ENCODE data around the gene CCDC186.

CCDC186 gene

DNA sequence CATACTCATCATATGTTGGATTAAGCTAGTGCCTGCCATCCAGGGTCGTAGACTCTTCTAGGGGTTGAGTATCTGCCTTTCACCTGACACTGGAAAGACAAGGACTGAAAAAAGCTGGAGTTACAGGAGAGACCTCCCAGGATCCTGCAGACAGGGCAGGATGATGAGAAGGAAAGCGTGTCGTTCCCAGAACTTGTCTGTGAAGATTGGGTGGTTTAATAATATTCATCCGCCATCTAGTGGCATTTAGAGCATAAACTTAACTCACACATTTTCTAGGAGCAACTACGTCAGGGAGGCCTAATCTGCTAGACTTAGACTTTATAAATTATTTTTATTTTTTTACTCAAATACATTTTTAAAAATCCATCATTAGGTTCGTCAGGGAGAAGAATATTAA lies 70.7 kb downstream of the CCDC186 start:
- peak; percentile 52 for DNase-seq

DNA sequence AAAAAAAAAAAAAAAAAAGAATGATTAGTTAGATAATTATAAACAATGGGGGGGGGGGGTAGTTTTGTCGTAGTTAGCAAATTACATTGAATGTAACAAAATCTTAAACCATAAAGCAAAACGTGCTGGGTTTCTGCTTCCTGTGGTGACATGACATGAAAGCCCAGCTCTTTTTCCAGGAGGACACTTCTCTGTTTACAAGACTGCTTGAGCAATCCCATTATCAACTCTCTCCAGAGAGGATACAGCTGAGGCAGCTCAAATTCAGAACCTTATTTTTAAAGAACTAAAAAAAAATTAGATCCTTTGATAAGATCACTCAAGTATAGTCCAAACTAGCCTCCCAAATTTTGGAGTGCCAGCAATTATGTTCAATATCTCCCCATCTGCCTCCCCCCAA lies 71.7 kb downstream of the CCDC186 start:
- DNase-seq, result no peak

DNA sequence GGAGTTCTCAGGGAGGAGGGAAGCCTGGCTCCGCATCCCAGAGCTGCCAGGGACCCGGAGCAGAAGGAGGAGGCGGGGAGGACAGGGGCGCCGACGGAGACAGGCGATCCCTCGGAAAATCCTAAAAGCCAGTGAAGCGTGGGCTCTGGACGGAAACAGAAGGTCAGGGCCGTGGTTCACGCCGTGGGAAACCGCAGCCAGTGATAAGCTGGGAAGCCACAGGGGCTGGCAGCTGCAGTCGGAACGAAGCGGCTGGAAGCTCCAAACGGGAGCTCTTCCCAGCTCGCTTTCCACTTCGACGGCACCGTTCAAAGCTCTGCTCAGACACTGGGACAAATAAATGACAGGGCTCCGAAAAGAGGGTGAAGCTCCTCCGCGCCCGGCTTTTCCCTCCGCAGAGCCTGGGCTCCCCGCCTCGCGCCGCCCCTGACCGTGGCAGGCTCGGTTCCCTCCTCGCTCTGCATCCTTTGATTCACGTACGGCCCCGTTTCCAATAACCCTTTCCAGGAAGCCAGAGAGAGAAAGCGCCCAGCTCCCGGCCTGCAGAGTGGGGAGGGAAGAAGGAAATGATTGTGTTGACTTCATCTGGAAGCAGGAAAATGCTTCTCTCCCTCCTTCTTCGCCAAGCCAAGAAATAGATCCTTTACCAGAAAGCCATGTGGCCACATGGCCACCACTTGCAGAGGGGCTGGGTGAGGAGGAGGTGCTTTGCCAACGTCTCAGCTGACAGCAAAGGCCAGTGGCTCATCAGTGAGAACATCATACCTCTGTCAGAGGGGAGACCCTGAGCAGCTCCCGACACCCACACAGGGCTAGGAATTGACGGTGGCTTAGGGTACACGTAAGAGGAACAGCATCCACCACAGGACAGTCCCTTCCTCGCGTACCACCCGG lies 72.9 kb downstream of the CCDC186 start:
- peak; percentile 35 for DNase-seq

DNA sequence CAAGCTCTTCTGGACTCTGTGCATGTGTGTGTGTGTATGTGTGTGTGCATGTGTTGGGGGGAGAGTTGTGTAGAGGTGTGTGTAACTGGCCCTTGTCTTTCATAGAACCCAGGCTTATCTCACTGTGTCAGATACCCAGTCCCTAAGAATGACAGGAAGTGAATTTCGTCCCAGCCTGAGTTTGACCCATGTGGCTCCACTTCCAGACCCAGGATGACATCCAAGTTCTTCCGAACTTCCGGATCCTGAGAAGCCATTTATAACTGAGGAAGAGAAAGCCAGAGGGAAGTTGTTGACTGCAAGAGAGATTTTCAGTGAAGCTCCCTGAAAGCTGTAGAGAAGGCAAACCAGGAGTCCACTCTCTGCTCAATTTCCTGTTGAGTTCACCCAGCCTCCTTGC lies 77.1 kb downstream of the CCDC186 start:
- no peak for DNase-seq

DNA sequence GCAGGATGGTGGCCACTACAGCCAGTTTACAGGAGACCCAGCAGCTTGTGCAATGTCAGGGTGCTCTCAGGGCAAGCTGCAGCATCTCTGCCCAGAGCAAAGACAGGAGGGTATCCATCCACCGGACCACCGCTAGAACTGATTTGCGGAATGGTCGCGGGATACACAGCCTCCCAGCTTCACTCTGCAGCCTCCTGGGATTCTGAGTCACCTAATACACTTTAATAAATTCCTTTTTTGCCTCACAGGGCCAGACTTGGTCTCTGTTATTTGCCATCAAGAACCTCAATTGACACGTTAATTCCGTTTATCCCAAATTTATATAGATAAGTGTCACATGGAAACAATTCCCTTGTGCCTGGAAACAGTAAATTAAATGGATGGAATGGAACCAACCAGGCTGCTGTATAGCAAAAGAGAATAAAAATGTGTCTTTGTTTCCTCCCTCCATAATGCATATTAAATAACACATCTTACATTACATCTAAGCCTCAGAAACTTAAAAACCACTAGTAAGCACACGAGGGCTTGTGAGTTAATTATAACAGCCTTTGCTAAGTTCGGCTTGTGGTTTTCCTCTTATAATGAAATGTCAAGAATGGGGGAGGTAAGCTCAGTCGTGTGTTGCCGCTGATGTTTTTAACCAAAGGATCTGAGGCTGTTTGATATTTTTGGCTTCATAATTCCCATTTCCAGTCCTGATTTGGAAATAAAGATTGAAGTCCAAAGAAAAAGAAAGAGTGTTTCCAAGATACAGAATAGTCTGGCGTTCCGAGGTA lies 78.3 kb downstream of the CCDC186 start:
- no peak for DNase-seq

DNA sequence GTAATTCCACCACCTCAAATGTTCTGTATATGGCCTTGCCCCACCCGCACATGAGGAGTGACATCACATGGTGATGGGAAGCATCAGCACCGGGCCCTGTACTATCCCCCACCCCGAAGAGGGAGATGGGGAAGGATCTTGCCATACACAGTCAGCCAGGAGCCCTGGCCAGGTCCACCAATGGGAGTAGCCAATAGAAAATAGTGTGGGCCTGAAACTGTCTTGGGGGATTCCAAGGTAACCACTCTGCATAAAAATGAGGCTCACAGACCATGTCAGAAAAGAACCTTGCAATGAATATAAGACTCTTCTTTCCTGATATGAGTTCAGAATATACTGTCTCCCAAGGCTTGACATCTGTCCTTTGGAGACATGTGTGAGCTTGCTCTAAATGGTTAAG lies 79.2 kb downstream of the CCDC186 start:
- no peak for DNase-seq

DNA sequence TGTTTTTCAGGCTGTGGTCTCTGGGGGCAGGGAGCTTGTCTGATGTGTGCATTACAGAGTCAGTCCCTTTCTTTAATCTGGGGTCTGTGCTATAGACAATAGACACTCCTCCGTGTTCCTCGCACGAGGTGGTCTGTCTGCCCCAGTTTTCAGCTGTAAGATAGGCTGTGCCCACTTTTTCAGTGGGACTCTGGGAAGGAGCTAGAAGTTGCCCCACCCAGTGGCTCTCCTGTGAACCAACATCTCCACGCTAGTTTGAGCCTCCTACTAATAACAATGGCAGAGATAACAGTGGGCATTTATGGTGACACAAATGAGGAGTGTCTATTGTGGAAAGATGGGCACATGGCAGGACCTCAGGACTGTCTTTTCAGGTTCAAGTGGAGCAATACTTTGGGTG lies 86.3 kb downstream of the CCDC186 start:
- DNase-seq, result no peak

DNA sequence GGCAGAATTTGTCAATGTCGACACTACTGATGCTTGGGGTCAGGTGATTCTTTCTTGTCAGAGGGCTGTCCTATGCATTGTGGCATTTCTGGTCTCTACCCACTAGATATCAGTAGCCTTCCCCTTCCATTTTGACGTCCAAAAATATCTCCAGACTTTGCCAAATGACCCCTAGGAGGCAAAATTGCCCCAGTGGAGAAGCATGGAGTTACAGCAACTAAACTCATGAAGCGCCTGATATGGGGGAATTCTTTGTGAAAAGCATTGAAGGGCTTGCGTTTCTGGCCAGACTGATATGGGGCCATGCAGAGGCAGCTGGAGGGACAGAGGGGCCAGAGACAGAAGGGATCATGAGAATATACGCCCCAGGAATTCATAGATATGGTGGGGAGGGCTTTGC lies 86.7 kb downstream of the CCDC186 start:
- DNase-seq, result no peak

DNA sequence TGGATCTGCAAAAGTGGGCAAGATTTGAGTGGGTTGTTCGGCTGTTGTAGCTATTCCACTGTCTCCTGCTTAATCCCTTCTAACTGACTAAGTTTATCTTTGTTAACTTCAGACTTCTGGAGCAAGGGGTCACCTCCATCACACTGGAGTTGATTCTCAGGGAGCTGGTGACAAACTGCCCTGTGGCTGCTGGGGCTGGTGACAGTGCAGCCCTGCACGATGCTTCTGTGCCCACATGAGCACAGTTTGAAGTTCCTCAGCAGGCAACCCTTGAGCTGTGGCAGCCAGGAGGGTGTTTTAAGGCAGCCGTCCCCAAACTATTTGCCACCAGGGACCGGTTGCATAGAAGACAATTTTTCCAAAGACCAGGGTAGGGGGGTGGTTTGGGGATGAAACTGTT lies 89.8 kb downstream of the CCDC186 start:
- DNase-seq, result no peak

DNA sequence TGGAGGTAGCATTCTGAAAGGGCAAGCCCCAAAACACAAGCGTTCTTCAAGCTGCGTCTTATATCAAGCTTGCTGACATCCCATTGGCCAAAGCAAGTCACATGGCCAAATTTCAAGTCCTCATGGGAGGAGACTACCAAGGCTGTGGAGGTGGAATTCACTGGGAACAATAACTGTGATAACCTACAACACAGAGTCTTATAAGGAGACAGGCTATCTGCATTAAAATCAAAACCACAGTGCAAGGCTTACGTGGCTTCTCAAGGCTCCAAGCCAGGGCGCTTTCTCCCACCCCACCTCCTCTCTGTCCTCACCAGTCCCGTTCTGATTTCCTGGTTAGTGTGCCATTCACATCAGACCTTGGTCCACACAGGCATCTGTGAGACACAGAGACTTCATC lies 91.0 kb downstream of the CCDC186 start:
- DNase-seq, result no peak

DNA sequence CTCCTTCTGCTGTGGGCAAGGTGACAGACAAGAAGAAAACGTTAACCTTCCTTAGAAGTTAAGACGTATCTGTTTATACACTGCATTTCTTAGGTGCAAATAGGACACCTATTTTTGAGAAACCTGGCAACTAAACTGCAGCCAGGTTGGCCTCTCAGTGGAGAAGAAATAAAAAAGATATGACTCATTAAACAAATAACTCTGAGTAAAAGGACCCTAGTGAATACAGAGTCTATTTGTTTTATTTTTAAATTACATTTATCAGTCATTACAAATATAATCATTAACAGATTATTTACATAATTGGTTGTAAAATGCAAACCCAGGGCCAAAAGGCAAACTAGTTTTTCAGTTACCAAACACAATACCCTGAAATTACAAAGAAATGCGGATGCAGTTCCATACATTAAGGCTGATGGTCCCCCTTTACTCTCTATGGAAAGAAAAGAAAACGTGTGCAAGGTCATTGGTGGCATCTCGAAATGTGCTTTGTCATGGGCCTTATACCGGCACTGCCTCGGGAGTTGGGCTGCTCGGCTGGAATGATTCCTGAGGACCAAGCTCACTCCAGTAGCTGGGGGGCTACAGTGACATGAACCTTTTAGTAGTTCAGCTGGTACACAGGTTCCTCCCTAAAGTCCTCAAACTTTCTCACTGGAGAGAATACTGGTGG lies 92.0 kb downstream of the CCDC186 start:
- no peak for DNase-seq

DNA sequence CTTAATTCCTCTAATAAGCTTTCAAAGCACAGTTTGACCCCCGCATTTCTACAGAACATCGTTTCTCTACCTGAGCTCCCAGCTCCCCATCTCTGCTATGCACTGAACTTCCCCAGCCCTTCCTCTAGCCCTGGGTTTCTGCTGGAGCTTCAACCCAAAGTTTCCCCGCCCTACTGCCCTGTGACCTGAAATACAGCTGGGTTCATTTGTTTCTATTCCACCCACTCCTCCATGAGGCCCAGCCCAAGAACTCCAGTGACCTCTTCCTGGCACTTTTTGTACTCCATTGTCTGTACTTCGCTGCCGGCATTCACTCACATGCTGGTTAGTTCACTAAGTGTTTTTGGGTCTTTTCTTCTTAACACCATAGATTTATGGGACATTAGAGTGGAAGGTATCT lies 94.6 kb downstream of the CCDC186 start:
- no peak for DNase-seq

DNA sequence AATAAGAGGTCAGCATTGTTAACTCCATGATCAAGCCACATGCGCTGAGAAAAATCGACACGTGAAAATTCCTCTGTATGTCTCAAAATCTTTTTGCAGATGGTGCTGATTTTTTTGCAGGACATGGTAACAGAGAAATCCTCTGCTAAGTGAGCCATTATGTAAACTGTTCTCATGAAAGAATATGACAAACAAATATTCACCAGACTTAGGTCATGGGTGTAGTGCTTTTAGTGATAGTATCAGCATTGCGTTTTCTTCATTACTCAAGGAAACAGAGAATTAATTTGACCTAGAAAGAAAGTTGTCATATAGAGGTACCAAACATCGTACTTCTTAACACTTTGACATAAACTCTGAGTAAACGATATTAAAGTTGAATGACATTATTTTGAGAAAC lies 95.7 kb downstream of the CCDC186 start:
- no peak for DNase-seq

DNA sequence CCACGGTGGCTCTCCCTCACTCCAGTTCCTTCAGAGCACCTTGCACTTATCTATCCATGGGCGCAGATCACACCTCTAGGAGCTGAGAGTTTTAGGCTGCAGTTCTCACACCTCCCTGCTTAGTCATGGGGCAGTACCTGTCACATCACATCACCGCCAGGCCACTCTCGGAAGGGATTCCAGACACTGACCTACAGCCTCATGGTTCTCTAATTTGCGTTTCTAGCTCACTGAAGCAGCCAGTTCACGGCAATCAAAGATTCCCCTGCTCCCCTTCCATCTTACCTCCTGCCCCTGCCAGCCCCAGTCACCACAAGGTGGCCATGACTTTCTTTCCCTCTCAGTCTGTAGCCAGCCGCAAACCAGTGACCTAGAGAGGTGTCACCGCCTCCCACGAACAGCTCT lies 96.2 kb downstream of the CCDC186 start:
- no peak for DNase-seq

DNA sequence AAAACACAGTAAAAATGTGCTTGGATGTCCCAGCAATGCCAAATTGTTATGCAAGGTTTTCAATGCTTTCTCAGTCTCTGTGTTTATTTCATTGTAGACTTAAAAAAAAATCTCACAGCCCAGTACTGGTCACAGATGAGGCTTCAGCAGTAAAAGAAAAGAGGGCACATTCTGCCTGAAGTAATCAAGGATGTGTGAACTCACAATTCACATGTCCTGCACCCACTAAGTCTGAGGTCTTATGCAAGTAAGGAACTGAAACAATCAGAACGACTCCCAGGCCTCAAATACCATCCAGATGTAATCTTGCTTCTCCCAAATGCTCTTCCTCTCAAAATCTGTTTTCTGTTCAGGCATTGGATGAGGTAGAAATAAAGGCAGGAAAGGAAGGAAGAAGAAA lies 96.7 kb downstream of the CCDC186 start:
- no peak for DNase-seq

DNA sequence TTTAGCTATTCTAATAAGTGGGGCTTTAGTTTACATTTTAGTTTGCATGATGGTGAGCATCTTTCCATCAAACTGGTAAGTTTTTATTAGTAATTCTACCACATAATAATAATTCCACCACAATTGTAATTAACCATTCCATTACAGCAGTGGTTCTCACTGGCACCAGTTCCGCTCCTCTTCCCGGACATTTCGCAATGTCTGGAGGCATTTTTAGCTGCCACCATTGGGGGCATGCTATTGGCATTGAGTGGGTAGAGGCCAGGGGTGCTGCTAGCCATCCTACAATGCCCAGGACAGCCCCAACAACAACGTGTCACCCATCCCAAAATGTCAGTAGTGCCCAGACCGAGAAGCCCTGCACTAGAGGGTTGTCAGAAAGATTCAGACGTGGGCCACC lies 98.9 kb downstream of the CCDC186 start:
- DNase-seq, result no peak

DNA sequence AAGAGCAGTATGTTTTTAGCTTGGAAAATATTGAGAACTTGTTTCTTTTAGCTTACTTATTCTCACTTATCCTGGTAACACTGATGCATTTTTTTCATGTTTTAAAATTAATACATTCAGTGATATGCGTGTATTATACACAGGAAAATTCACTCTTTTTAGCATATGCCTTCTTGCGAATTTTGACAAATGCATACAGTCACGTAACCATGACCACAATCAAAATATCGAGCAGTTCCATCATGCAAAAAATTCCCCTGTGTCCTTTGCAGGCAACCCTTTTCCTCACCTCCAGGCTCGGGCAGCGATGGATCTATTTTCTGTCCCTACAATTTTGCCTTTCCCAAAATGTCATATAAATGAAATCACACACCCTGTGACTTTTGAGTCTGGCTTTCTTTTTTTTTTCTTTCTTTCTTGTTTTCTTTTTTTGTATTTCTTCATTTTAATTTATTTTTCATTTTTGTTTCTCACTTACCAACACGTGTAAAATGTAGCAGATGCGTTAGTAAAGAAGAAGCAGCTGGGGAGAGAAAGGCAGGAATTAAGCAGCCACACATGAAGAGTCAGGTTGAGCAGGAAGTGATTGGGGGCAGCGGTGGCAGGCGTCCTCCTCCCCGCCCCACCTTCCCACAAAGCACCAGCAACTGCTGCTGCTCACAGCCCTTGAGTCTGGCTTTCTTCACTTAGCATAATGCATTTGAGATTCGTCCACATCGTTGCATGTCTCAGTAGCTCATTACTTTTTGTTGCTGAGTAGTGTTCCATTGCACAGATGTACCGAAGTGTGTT lies 100.4 kb downstream of the CCDC186 start:
- DNase-seq, result no peak

DNA sequence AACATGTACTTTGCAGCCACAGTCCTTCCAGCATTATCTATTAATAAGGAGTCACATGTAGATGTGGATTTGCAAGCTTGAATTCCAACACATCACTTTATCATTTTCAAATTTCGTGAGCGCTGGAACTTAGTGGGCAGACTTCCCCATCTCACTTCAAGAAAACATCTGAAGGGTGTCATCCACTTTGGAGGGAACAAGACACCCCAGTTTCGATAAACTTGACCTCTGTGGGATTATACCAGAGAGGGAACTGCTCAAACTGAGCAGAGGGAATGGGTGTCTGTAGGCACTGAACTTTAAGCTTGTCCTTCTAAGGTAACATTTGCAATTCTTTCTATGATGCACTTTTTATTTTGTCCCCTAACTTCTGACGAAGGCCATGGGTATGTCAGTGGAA lies 102.8 kb downstream of the CCDC186 start:
- DNase-seq, result no peak

Data from NCI-H82 (cell line).